ENCODE data around the gene GH1.
"Not testable (repeated sequence)": the region's sequence is repeated elsewhere in the genome, so short reads cannot be mapped to it uniquely, and the experiment has no call there.

DNA sequence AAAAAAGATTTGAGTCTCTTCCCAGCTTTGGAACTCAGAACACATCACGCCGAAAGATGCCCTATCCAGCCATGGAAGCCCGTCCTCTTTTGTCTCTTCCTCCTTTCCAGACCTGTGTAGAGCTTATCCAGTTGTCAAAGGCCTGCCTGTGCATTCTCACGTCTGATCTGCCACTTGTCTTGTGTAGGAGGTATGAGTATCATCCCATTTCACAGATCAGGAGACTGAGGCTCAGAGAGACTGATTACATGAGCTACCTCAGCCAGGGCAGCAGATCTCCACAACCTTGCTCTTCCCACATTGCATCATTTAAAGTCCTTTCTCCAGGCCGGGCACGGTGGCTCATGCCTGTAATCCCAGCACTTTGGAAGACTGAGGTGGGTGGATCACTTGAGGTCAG is 43.9 kb downstream of the GH1 start:
- not testable (repeated sequence) for TF ChIP-seq POLR2A (IDR thresholded peaks at IDR 0.05; ENCODE audit: low read depth, low read length); SPI1 (IDR thresholded peaks at IDR 0.05; ENCODE audit: low read depth, low read length); POLR2AphosphoS5 (IDR thresholded peaks at IDR 0.05; ENCODE audit: low read depth, low read length); POU2F2 (IDR thresholded peaks at IDR 0.05; ENCODE audit: low read depth, low read length); TAF1 (IDR thresholded peaks at IDR 0.05; ENCODE audit: low read depth, low read length); PAX5 (IDR thresholded peaks at IDR 0.05; ENCODE audit: insufficient read depth, low read length, severe bottlenecking)
